Fibroblast of lung (primary cell): ENCODE results near the gene ELMO1. TPM values are rescaled to one million over a fixed set of nuclear protein-coding genes. Genes with fewer than 3 reads are reported as not detected.

Experiments used
- DNase-seq, 2 donors: peaks; one replicate each; pipeline versions ENCODE4 v3.0.0 to v3.0.0-alpha.2; 2010; ENCODE audit warnings: low read depth in 2 of 2
- H2AFZ ChIP-seq: 2 replicates; pipeline ENCODE4 v1.5.1; 2012; ENCODE audit warnings: low read length, control low read depth, inconsistent platforms
- H3K27ac ChIP-seq: 2 replicates; pipeline ENCODE4 v1.5.1; 2011; ENCODE audit warnings: low read length, control low read depth; ENCODE audit not compliant: insufficient read depth
- H3K27me3 ChIP-seq: 2 replicates; pipeline ENCODE4 v1.5.1; 2011; ENCODE audit warnings: mild to moderate bottlenecking, low read length; ENCODE audit not compliant: control insufficient read depth, insufficient read depth
- H3K36me3 ChIP-seq: 2 replicates; pipeline ENCODE4 v1.5.1; 2011; ENCODE audit warnings: low read length; ENCODE audit not compliant: control insufficient read depth, insufficient read depth
- H3K4me1 ChIP-seq: 2 replicates; pipeline ENCODE4 v1.5.1; 2011; ENCODE audit warnings: low read length; ENCODE audit not compliant: control insufficient read depth, insufficient read depth; ENCODE audit errors: extremely low read depth
- H3K4me2 ChIP-seq: 2 replicates; pipeline ENCODE4 v1.5.1; 2011; ENCODE audit warnings: low read length, control low read depth; ENCODE audit not compliant: insufficient read depth; ENCODE audit errors: extremely low read depth
- H3K4me3 ChIP-seq, 4 experiments: fragments of 200-600 bp in 1 of 4; sonication (generic) in 1 of 4; replicated peaks in 1 of 4; 2 replicates each; pipeline ENCODE4 v1.5.1; 2011 to 2016; ENCODE audit warnings: low read length in 4 of 4, low read depth in 3 of 4, mild to moderate bottlenecking in 3 of 4, control low read depth in 2 of 4, inconsistent platforms in 1 of 4, mixed read lengths in 1 of 4; ENCODE audit not compliant: insufficient read depth in 1 of 4; ENCODE audit errors: control extremely low read depth in 1 of 4
- H3K79me2 ChIP-seq: 2 replicates; pipeline ENCODE4 v1.5.1; 2012; ENCODE audit warnings: mild to moderate bottlenecking, low read length, inconsistent platforms; ENCODE audit not compliant: control insufficient read depth, insufficient read depth
- H3K9ac ChIP-seq: 2 replicates; pipeline ENCODE4 v1.5.1; 2011; ENCODE audit warnings: mild to moderate bottlenecking, low read length, control low read depth; ENCODE audit not compliant: insufficient read depth
- H3K9me3 ChIP-seq: 2 replicates; pipeline ENCODE4 v1.5.1; 2012; ENCODE audit warnings: low read depth, low read length; ENCODE audit not compliant: control insufficient read depth, insufficient read depth
- H4K20me1 ChIP-seq: 2 replicates; pipeline ENCODE4 v1.5.1; 2011; ENCODE audit warnings: low read length; ENCODE audit not compliant: control insufficient read depth, insufficient read depth; ENCODE audit errors: extremely low read depth
- EZH2 ChIP-seq: IDR thresholded peaks from 2 replicates; pipeline ENCODE4 v1.5.1; 2012; ENCODE audit warnings: low read length, control low read depth, mild to moderate bottlenecking; ENCODE audit errors: missing control alignments
- polyA plus RNA-seq, 2 donors: library from polyadenylated mRNA; depleted of rRNA in 1 of 2; stranded (reverse) in 1 of 2; unstranded in 1 of 2; fragments of >200 nt; gene quantifications; 2 replicates each; pipeline ENCODE4 v1.2.1, GENCODE V29; 2011 to 2012; ENCODE audit warnings: missing spikeins in 1 of 2
- total RNA-seq: library from RNA; depleted of rRNA; stranded (reverse); fragments of >200 nt; gene quantifications from 2 replicates; pipeline ENCODE4 v1.2.1, GENCODE V29; 2014
- TF ChIP-seq, protein P1 (sequence below), 2 donors: IDR thresholded peaks in 1 of 2; conservative IDR thresholded peaks in 1 of 2; 1 replicate in 1 of 2; 2 replicates in 1 of 2; pipeline ENCODE4 v1.5.1; 2011 to 2012; ENCODE audit warnings: low read length in 2 of 2, control low read depth in 1 of 2, inconsistent platforms in 1 of 2, low read depth in 1 of 2, mild to moderate bottlenecking in 1 of 2

The ELMO1 gene
- total and polyA plus RNA-seq, 2 donors (not counting 1 experiment from before 2014, with no cell fraction given) = 0.50 TPM; not detected in 1

DNA sequence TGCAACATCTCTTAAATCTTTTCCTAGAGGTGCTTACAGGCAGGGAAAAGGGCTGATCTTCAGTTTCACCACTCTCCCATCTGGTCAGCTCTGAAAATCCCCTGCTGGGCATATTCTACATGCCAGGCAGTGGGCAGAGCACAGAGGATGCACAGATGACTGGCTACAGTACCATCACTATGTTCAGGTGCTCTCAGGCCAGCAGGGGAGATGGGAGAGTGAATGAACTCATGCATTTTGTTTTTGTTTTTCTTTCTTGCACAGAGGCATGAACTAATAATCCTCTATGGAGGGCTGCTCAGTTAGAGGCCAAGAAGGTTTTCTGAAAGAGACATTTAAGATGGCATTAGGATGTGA is 19.3 kb downstream of the ELMO1 start:
- Histone ChIP-seq H3K27me3 (no peaks in the 10 kb centered on the region), H3K4me2 (no peak overlapping the region), H3K36me3 (no peaks in the 10 kb centered on the region), H3K9ac (no peak overlapping the region), H2AFZ (no peak overlapping the region), H3K4me3 (no peak overlapping the region), H4K20me1 (no peaks in the 10 kb centered on the region), H3K4me1 (no peaks in the 10 kb centered on the region), H3K79me2 (no peaks in the 10 kb centered on the region), H3K27ac (no peak overlapping the region), H3K9me3 (no peaks in the 10 kb centered on the region)
- no peak for DNase-seq
- no peak for TF ChIP-seq EZH2
- TF ChIP-seq, protein P1, sequence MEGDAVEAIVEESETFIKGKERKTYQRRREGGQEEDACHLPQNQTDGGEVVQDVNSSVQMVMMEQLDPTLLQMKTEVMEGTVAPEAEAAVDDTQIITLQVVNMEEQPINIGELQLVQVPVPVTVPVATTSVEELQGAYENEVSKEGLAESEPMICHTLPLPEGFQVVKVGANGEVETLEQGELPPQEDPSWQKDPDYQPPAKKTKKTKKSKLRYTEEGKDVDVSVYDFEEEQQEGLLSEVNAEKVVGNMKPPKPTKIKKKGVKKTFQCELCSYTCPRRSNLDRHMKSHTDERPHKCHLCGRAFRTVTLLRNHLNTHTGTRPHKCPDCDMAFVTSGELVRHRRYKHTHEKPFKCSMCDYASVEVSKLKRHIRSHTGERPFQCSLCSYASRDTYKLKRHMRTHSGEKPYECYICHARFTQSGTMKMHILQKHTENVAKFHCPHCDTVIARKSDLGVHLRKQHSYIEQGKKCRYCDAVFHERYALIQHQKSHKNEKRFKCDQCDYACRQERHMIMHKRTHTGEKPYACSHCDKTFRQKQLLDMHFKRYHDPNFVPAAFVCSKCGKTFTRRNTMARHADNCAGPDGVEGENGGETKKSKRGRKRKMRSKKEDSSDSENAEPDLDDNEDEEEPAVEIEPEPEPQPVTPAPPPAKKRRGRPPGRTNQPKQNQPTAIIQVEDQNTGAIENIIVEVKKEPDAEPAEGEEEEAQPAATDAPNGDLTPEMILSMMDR (conservative IDR thresholded peaks at IDR 0.05 in 1 of 2, IDR thresholded peaks at IDR 0.05 in 1 of 2; ENCODE audit: low read depth in 1 of 2, low read length in 2 of 2) = no peak

DNA sequence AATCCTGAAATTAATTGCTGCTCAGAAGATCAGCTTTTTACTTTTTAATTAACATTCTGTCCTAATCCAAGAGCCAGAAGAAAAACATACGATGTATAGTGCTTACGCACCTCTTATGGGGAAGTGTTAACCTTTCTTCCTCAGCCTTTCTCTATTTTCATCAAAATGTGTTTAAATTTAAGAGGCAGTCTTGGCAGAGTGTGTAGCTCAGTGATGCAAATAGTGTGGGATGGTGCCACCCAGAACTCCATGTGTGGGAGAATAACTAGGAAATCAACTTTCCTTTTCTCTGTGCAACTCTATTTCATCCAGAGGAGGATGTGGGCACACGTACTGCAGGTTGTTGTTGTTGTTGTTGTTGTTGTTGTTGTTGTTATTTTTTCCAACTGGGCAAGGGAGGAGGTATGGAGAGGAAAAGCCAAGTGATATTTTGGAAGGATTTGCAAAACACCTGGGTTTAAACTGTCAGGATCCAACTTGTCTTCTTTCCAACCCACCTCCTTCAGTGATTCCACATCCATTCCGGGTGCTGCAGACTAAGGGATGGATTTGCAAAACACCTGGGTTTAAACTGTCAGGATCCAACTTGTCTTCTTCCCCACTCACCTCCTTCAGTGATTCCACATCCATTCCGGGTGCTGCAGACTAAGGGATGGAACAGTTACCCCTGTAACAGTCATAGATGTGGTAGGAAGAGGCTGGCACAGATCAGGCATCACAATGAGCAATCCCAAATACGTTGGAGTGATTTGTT is 19.8 kb downstream of the ELMO1 start:
- Histone ChIP-seq H3K9me3 (no peaks in the 10 kb centered on the region), H2AFZ (no peak overlapping the region), H3K36me3 (no peaks in the 10 kb centered on the region), H3K27ac (no peak overlapping the region), H4K20me1 (no peaks in the 10 kb centered on the region), H3K27me3 (no peaks in the 10 kb centered on the region), H3K4me3 (no peak overlapping the region), H3K4me2 (no peak overlapping the region), H3K4me1 (no peaks in the 10 kb centered on the region), H3K9ac (no peak overlapping the region), H3K79me2 (no peaks in the 10 kb centered on the region)
- TF ChIP-seq, protein P1 (conservative IDR thresholded peaks at IDR 0.05 in 1 of 2, IDR thresholded peaks at IDR 0.05 in 1 of 2; ENCODE audit: low read depth in 1 of 2, low read length in 2 of 2) = no peak
- no peak for TF ChIP-seq EZH2
- DNase-seq = no peak

DNA sequence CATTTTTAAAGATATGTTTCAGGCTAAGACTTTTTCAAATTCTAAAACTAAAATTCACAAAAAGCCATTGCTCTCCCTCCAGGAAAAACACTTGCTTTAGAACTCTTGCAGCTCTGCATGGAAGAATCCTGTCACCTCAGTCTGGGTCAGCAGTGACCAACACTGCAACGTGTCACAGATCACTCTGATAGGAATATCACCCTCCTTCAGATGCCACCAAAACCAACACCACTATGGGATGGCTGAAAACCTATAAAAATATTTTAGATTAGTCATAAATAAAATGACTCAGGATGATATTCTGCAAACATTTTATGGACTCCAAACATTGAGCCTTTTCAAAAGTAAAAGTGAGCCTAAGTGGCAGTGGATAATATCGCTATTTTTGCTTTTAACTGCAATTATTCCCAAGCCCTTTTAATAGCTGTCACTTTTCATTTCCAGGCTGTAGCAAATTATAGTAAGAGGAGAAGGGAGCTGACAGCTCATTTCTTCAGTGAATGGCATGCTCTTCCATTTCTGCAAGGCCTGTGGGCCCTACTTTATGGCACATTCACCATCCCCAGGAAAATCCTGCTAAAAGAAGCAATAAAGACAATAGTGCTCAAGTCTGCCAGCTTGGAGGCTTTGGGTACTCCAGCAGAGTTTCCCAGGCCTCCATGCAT is 21.3 kb downstream of the ELMO1 start:
- Histone ChIP-seq H3K4me2 (no peak overlapping the region), H3K27me3 (no peaks in the 10 kb centered on the region), H3K27ac (no peak overlapping the region), H3K79me2 (no peaks in the 10 kb centered on the region), H2AFZ (no peak overlapping the region), H3K4me3 (no peak overlapping the region), H3K9me3 (no peaks in the 10 kb centered on the region), H3K36me3 (no peaks in the 10 kb centered on the region), H4K20me1 (no peaks in the 10 kb centered on the region), H3K9ac (no peak overlapping the region), H3K4me1 (no peaks in the 10 kb centered on the region)
- TF ChIP-seq, protein P1 (conservative IDR thresholded peaks at IDR 0.05 in 1 of 2, IDR thresholded peaks at IDR 0.05 in 1 of 2; ENCODE audit: low read depth in 1 of 2, low read length in 2 of 2) = no peak
- TF ChIP-seq EZH2 = no peak
- no peak for DNase-seq
